ENCODE results near the gene CEP128.

Gene CEP128

GRCh38 chr14:80456209-80456608 is 485.3 kb downstream of the CEP128 start:
- peak; percentile 68 for DNase-seq

DNA sequence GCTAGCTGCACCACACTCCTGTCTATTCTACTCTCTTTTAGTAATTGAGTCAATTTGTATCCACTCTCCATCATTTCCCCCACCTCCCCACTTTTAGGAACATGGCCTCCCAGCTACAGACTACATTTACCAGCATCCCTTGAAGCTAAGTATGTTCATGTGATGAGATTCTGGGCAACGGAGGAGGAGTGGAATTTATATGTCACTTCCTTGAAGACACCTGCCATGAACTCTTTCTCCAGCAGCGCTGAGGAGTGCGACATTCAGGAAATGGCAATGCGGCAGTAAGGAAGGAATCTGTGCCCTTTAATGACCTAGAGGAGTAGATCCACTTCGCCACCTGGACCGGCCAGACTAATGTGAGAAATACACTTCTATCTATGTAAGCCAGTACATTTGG is 486.5 kb downstream of the CEP128 start:
- DNase-seq = no peak

- DNase-seq = no peak
Measured at GRCh38 chr14:80448267-80448666, 493.3 kb downstream of the CEP128 start.

- peak; percentile 42 for DNase-seq
Measured at GRCh38 chr14:80447392-80447791, 494.1 kb downstream of the CEP128 start.

Data from fibroblast of upper back skin (primary cell).